Sigmoid colon (tissue), 7 donors: Measurements from ENCODE around the gene PER3. TPM values are rescaled to one million over a fixed set of nuclear protein-coding genes. Genes with fewer than 3 reads are reported as not detected.

Experiments
- DNase-seq: peaks from one replicate; pipeline ENCODE4 v3.0.0-alpha.2; 2019
- H3K27ac ChIP-seq, 4 donors: fragments of 200-600 bp; sonication (generic); one replicate each; pipeline ENCODE4 v1.5.1; 2016 to 2019; ENCODE audit warnings: mild to moderate bottlenecking in 1 of 4
- H3K27me3 ChIP-seq, 3 donors: fragments of 200-600 bp; sonication (generic); one replicate each; pipeline ENCODE4 v1.5.1; 2019; ENCODE audit warnings: mild to moderate bottlenecking in 1 of 3
- H3K36me3 ChIP-seq, 4 donors: fragments of 200-600 bp; sonication (generic); one replicate each; pipeline ENCODE4 v1.5.1; 2016 to 2019
- H3K4me1 ChIP-seq, 4 donors: fragments of 200-600 bp; sonication (generic); one replicate each; pipeline ENCODE4 v1.5.1; 2017 to 2019
- H3K4me3 ChIP-seq, 4 donors: fragments of 200-600 bp; sonication (generic); one replicate each; pipeline ENCODE4 v1.5.1; 2017 to 2019; ENCODE audit warnings: mild to moderate bottlenecking in 2 of 4, moderate library complexity in 1 of 4
- H3K9me3 ChIP-seq, 4 donors: fragments of 200-600 bp in 3 of 4; sonication (generic) in 3 of 4; one replicate each; pipeline versions ENCODE4 v1.5.1 to v1.6.1; 2013 to 2019
- CTCF ChIP-seq, 4 experiments: fragments of 450-650 bp in 3 of 4; fragments of 200-600 bp in 1 of 4; IDR thresholded peaks; one replicate each; pipeline ENCODE4 v1.5.1; 2016 to 2019; ENCODE audit warnings: antibody characterized with exemption in 4 of 4, mild to moderate bottlenecking in 3 of 4, moderate library complexity in 2 of 4
- EP300 ChIP-seq, 4 donors: sonication (generic); formaldehyde crosslinking; IDR thresholded peaks; one replicate each; pipeline ENCODE4 v1.6.1; 2017; ENCODE audit warnings: antibody characterized with exemption in 4 of 4
- POLR2A ChIP-seq, 2 donors: fragments of 450-650 bp; IDR thresholded peaks; one replicate each; pipeline ENCODE4 v1.6.1; 2016; ENCODE audit warnings: antibody characterized with exemption in 2 of 2, mild to moderate bottlenecking in 2 of 2, moderate library complexity in 2 of 2
- POLR2AphosphoS5 ChIP-seq, 4 donors: sonication (generic); formaldehyde crosslinking; IDR thresholded peaks; one replicate each; pipeline ENCODE4 v1.6.1; 2017; ENCODE audit warnings: antibody characterized with exemption in 4 of 4
- WGBS, 2 donors: extraction: QIAGEN DNeasy Blood & Tissue Kit; methylation state at CpG; one replicate each; pipeline ENCODE4 v1.1.7; 2013; 5-methylcytosine and 5-hydroxymethylcytosine counted together
- intact Hi-C: fragments of 100-400 bp; cut with DNase I; formaldehyde crosslinking; loops from one replicate; pipeline ENCODE4 v1.15.1; 2023
- polyA plus RNA-seq, 3 donors: library from polyadenylated mRNA; stranded (reverse); fragments of 200-250 nt; gene quantifications; one replicate each; pipeline ENCODE4 v1.2.3, GENCODE V29; 2013
- total RNA-seq, 4 donors: library from RNA; depleted of rRNA; stranded (reverse); fragments of >200 nt; gene quantifications; one replicate each; pipeline ENCODE4 v1.1.0, GENCODE V29; 2016
- donor health status: healthy with polysubstance abuse.
- donor health status: Bipolar disorder and iron deficiency.
- donor health status: healthy.

The PER3 gene
- total and polyA plus RNA-seq, 7 donors: 2.1 to 57.1 (median 36.1) TPM

DNA sequence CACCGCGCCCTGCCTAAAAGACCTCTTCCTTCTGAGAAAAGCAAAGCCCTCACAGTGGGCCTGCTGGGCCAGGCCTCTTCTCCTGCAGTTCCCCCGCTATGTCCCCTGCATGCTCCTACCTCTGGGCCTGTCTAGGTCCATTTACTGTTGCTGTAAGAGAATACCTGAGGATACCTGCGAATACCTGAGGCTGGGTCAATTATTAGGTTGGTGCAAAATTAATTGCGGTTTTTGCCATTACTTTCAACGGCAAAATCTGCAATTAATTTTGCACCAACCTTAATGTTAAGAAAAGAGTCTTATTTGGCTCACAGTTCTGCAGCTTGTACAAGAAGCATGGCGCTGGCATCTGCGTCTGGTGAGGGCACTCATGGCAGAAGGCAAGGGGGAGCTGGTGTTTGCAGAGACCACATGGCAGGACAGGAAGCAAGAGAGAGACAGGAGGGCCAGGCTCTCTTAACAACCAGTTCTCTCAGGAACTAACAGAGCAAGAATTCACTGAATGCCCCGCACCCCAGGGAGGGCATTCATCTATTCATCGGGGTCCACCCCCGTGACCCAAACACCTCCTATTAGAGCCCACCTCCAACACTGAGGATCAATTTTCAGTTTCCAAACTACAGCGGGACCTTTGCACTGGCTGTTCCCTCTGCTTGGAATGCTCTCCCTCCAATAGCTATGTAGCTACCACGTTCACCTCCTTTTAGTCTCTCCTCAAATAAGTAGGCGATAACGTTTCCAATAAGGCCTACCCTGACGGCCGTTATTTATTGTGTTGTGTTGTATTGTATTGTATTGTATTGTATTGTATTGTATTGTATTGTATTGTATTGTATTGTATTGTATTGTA, 78.3 kb downstream of the PER3 start:
- intact Hi-C loops: no loop called here
- H3K4me1 ChIP-seq: no peaks in the 10 kb centered on the region
- H3K27ac ChIP-seq: no peak overlapping the region
- no peaks in the 10 kb centered on the region for H3K36me3 ChIP-seq
- no peak overlapping the region for H3K4me3 ChIP-seq
- no peaks in the 10 kb centered on the region for H3K27me3 ChIP-seq
- no peak for TF ChIP-seq POLR2AphosphoS5 (IDR thresholded peaks at IDR 0.05)
- no peak for TF ChIP-seq EP300 (IDR thresholded peaks at IDR 0.05)
- no peak for TF ChIP-seq POLR2A (IDR thresholded peaks at IDR 0.05)
- TF ChIP-seq CTCF (IDR thresholded peaks at IDR 0.05): no peak
- H3K9me3 ChIP-seq: no peaks in the 10 kb centered on the region
- DNase-seq: no peak
- WGBS, 2 donors: 94% methylated on average over 17 of the region's 17 CpGs

- Histone ChIP-seq H3K4me3 (no peak overlapping the region), H3K27me3 (no peaks in the 10 kb centered on the region), H3K4me1 (no peaks in the 10 kb centered on the region), H3K9me3 (no peaks in the 10 kb centered on the region), H3K36me3 (no peaks in the 10 kb centered on the region), H3K27ac (no peak overlapping the region)
- TF ChIP-seq CTCF (IDR thresholded peaks at IDR 0.05) (no peak), EP300 (IDR thresholded peaks at IDR 0.05) (no peak), POLR2A (IDR thresholded peaks at IDR 0.05) (no peak), POLR2AphosphoS5 (IDR thresholded peaks at IDR 0.05) (no peak)
- no peak for DNase-seq
- WGBS, 2 donors: 84 to 85% methylated on average over 17 of the region's 17 CpGs
- intact Hi-C loops: no loop called here
Measured at GRCh38 chr1:7863756-7864328, 79.8 kb downstream of the PER3 start.

GRCh38 chr1:7865978-7866377, 81.9 kb downstream of the PER3 start:
- no peaks in the 10 kb centered on the region for H3K27me3 ChIP-seq
- no peaks in the 10 kb centered on the region for H3K36me3 ChIP-seq
- DNase-seq: no peak
- no peaks in the 10 kb centered on the region for H3K4me1 ChIP-seq
- intact Hi-C loops: no loop called here
- H3K4me3 ChIP-seq: no peak overlapping the region
- H3K27ac ChIP-seq: no peak overlapping the region
- WGBS, 2 donors: 89 to 91% methylated on average over 16 of the region's 16 CpGs
- no peaks in the 10 kb centered on the region for H3K9me3 ChIP-seq
- TF ChIP-seq POLR2AphosphoS5 (IDR thresholded peaks at IDR 0.05) (no peak), EP300 (IDR thresholded peaks at IDR 0.05) (no peak), CTCF (IDR thresholded peaks at IDR 0.05) (no peak), POLR2A (IDR thresholded peaks at IDR 0.05) (no peak)

DNA sequence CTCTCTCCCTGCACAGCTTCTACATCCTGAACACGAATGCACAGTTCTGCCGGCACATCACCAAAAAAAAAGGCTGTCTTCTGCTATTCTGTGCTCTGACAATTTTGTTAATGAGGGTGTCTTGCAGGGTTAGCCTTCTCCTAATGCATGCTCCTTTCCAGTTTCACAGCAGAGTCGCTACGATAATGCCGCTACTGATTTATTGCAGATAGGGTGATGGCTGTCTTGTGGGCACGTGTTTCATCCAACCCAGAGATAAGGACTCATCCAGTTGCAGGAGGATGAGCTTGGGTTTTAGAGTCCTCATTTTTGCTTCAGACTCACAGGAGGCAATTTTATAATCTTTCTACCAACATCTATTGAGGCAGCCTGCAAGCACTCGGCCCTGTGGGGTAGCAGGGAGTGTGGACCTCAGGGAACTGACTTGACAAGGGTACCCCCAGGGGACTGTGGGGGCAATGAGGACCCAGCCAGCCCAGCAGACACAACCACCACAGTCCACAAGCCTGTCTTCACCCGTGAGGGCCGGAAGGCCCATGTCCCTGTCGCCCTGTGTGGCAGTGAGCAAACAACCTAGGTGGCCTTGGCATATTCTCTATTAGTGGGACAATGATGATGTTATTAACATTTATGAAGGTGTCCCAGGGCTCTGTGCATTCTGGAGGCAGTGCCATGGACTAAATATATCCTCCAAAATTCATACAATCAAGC, 84.1 kb downstream of the PER3 start:
- Histone ChIP-seq H3K9me3 (no peaks in the 10 kb centered on the region), H3K36me3 (no peaks in the 10 kb centered on the region), H3K27ac (no peak overlapping the region), H3K4me3 (no peak overlapping the region), H3K4me1 (no peaks in the 10 kb centered on the region), H3K27me3 (no peaks in the 10 kb centered on the region)
- TF ChIP-seq POLR2AphosphoS5 (IDR thresholded peaks at IDR 0.05): no peak
- no peak for TF ChIP-seq POLR2A (IDR thresholded peaks at IDR 0.05)
- TF ChIP-seq CTCF (IDR thresholded peaks at IDR 0.05): no peak
- no peak for TF ChIP-seq EP300 (IDR thresholded peaks at IDR 0.05)
- DNase-seq: no peak
- 79 to 80% methylated on average over 10 of the region's 10 CpGs for WGBS, 2 donors
- intact Hi-C loops: no loop called here
